DND-41 (cell line): ENCODE measurements around the gene ZNF808.
"Not testable (repeated sequence)": the region's sequence is repeated elsewhere in the genome, so short reads cannot be mapped to it uniquely, and the experiment has no call there.

ENCODE experiments used
- EZH2 ChIP-seq: IDR thresholded peaks from 3 replicates; pipeline ENCODE4 v1.6.1; 2012; ENCODE audit warnings: borderline replicate concordance, low read depth, mild to moderate bottlenecking, moderate library complexity, low read length, inconsistent platforms; ENCODE audit not compliant: severe bottlenecking
- TF ChIP-seq, protein P1 (sequence below): IDR thresholded peaks from 2 replicates; pipeline ENCODE4 v1.5.1; 2012; ENCODE audit warnings: borderline replicate concordance, low read length, moderate library complexity, mild to moderate bottlenecking; ENCODE audit not compliant: poor library complexity, severe bottlenecking; ENCODE audit errors: extremely low read depth

DNA sequence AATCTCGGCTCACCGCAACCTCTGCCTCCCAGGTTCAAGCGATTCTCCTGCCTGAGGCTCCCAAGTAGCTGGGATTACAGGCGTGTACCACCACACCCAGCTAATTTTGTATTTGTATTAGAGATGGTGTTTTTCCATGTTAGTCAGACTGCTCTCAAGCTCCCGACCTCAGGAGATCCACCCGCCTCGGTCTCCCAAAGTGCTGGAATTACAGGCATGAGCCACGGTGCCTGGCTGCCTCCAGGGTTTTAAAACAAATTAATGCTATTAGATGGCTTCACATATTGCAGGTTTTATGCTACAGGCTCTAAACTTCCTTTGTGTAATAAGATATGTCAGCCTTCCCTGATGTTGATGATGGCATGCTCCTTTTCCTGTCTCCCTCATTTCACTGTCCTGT, 34.1 kb downstream of the ZNF808 start:
- TF ChIP-seq, protein P1, sequence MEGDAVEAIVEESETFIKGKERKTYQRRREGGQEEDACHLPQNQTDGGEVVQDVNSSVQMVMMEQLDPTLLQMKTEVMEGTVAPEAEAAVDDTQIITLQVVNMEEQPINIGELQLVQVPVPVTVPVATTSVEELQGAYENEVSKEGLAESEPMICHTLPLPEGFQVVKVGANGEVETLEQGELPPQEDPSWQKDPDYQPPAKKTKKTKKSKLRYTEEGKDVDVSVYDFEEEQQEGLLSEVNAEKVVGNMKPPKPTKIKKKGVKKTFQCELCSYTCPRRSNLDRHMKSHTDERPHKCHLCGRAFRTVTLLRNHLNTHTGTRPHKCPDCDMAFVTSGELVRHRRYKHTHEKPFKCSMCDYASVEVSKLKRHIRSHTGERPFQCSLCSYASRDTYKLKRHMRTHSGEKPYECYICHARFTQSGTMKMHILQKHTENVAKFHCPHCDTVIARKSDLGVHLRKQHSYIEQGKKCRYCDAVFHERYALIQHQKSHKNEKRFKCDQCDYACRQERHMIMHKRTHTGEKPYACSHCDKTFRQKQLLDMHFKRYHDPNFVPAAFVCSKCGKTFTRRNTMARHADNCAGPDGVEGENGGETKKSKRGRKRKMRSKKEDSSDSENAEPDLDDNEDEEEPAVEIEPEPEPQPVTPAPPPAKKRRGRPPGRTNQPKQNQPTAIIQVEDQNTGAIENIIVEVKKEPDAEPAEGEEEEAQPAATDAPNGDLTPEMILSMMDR = not testable (repeated sequence)
- not testable (repeated sequence) for TF ChIP-seq EZH2
